ENCODE results near the gene GOLT1B. TPM values are rescaled to one million over a fixed set of nuclear protein-coding genes. Genes with fewer than 3 reads are reported as not detected.
A peak's percentile ranks its signal among the peaks of the same experiment; 100 is the strongest.

The GOLT1B gene
- total RNA-seq, 1 donor from 2014 or later = 90.3 TPM

GRCh38 chr12:21483531-21483930, 18.1 kb upstream of the GOLT1B start:
- Mint-ChIP-seq H3K9me3 (ENCODE audit: unreplicated experiment) (no peaks in the 10 kb centered on the region), H3K27me3 (ENCODE audit: low read depth, unreplicated experiment) (no peaks in the 10 kb centered on the region), H3K4me3 (ENCODE audit: unreplicated experiment) (no peak overlapping the region), H3K4me1 (ENCODE audit: low read depth, unreplicated experiment) (no peaks in the 10 kb centered on the region), H3K27ac (ENCODE audit: unreplicated experiment) (no peak overlapping the region), H3K36me3 (ENCODE audit: low read depth, unreplicated experiment) (peaks cover 3% of the 10 kb centered on the region)
- H3K4me3 ChIP-seq (ENCODE audit: insufficient read depth, low read depth, low read length) = no peak overlapping the region
- H3K27me3 ChIP-seq (ENCODE audit: insufficient read depth, low read length) = no peaks in the 10 kb centered on the region
- H3K4me2 ChIP-seq (ENCODE audit: low read length) = no peak overlapping the region
- no peak for TF ChIP-seq EZH2 (IDR thresholded peaks at IDR 0.05; ENCODE audit: insufficient read depth, low read length)
- no peaks in the 10 kb centered on the region for H3K4me1 ChIP-seq (ENCODE audit: insufficient read depth, low read length)
- no peak overlapping the region for H2AFZ ChIP-seq (ENCODE audit: low read depth, low read length)
- peaks cover 5% of the 10 kb centered on the region for H3K79me2 ChIP-seq (ENCODE audit: insufficient read depth, low read length)
- H3K27ac ChIP-seq (ENCODE audit: low read depth, low read length) = no peak overlapping the region
- FAIRE-seq (no peak), DNase-seq (ENCODE audit: low read depth) (no peak)
- H3K9me3 ChIP-seq (ENCODE audit: insufficient read depth, low read depth, low read length) = no peaks in the 10 kb centered on the region
- H4K20me1 ChIP-seq (ENCODE audit: insufficient read depth, low read length) = no peaks in the 10 kb centered on the region
- no peak overlapping the region for H3K9ac ChIP-seq (ENCODE audit: low read length)
- peaks cover 41% of the 10 kb centered on the region for H3K36me3 ChIP-seq (ENCODE audit: insufficient read depth, low read length)

GRCh38 chr12:21485998-21486397, 15.6 kb upstream of the GOLT1B start:
- FAIRE-seq (no peak), DNase-seq (ENCODE audit: low read depth) (no peak)
- H3K9me3 ChIP-seq (ENCODE audit: insufficient read depth, low read depth, low read length) = no peaks in the 10 kb centered on the region
- H3K4me3 ChIP-seq (ENCODE audit: insufficient read depth, low read depth, low read length) = no peak overlapping the region
- no peak overlapping the region for H2AFZ ChIP-seq (ENCODE audit: low read depth, low read length)
- no peak for TF ChIP-seq CTCF (IDR thresholded peaks at IDR 0.05; ENCODE audit: insufficient read depth, low read depth, low read length)
- TF ChIP-seq EZH2 (IDR thresholded peaks at IDR 0.05; ENCODE audit: insufficient read depth, low read length) = no peak
- no peak overlapping the region for H3K27ac ChIP-seq (ENCODE audit: low read depth, low read length)
- H3K27me3 ChIP-seq (ENCODE audit: insufficient read depth, low read length) = no peaks in the 10 kb centered on the region
- Mint-ChIP-seq H3K9me3 (ENCODE audit: unreplicated experiment) (no peaks in the 10 kb centered on the region), H3K4me3 (ENCODE audit: unreplicated experiment) (no peak overlapping the region), H3K36me3 (ENCODE audit: low read depth, unreplicated experiment) (peaks cover 3% of the 10 kb centered on the region), H3K4me1 (ENCODE audit: low read depth, unreplicated experiment) (no peaks in the 10 kb centered on the region), H3K27me3 (ENCODE audit: low read depth, unreplicated experiment) (no peaks in the 10 kb centered on the region), H3K27ac (ENCODE audit: unreplicated experiment) (no peak overlapping the region)
- H4K20me1 ChIP-seq (ENCODE audit: insufficient read depth, low read length) = no peaks in the 10 kb centered on the region
- H3K4me1 ChIP-seq (ENCODE audit: insufficient read depth, low read length) = no peaks in the 10 kb centered on the region
- H3K79me2 ChIP-seq (ENCODE audit: insufficient read depth, low read length) = peaks cover 5% of the 10 kb centered on the region
- no peak overlapping the region for H3K4me2 ChIP-seq (ENCODE audit: low read length)
- H3K9ac ChIP-seq (ENCODE audit: low read length) = no peak overlapping the region
- H3K36me3 ChIP-seq (ENCODE audit: insufficient read depth, low read length) = peaks cover 52% of the 10 kb centered on the region

- peaks cover 26% of the 10 kb centered on the region for H4K20me1 ChIP-seq (ENCODE audit: insufficient read depth, low read length)
- Mint-ChIP-seq H3K36me3 (ENCODE audit: low read depth, unreplicated experiment) (peaks cover 15% of the 10 kb centered on the region), H3K9me3 (ENCODE audit: unreplicated experiment) (no peaks in the 10 kb centered on the region), H3K4me1 (ENCODE audit: low read depth, unreplicated experiment) (peaks cover 19% of the 10 kb centered on the region), H3K27ac (ENCODE audit: unreplicated experiment) (no peak overlapping the region), H3K27me3 (ENCODE audit: low read depth, unreplicated experiment) (no peaks in the 10 kb centered on the region), H3K4me3 (ENCODE audit: unreplicated experiment) (no peak overlapping the region)
- no peak for FAIRE-seq
- H3K79me2 ChIP-seq (ENCODE audit: insufficient read depth, low read length) = peaks cover 84% of the 10 kb centered on the region
- H3K4me3 ChIP-seq (ENCODE audit: insufficient read depth, low read depth, low read length) = peak overlapping the region; percentile 92
- no peak for TF ChIP-seq CTCF (IDR thresholded peaks at IDR 0.05; ENCODE audit: insufficient read depth, low read depth, low read length)
- no peak for TF ChIP-seq EZH2 (IDR thresholded peaks at IDR 0.05; ENCODE audit: insufficient read depth, low read length)
- H3K9me3 ChIP-seq (ENCODE audit: insufficient read depth, low read depth, low read length) = no peaks in the 10 kb centered on the region
- H3K27ac ChIP-seq (ENCODE audit: low read depth, low read length) = no peak overlapping the region
- H3K4me1 ChIP-seq (ENCODE audit: insufficient read depth, low read length) = peaks cover 15% of the 10 kb centered on the region
- no peak for DNase-seq (ENCODE audit: low read depth)
- H3K27me3 ChIP-seq (ENCODE audit: insufficient read depth, low read length) = no peaks in the 10 kb centered on the region
- peaks cover 31% of the 10 kb centered on the region for H3K36me3 ChIP-seq (ENCODE audit: insufficient read depth, low read length)
- peak overlapping the region; percentile 9 for H3K9ac ChIP-seq (ENCODE audit: low read length)
- H3K4me2 ChIP-seq (ENCODE audit: low read length) = peak overlapping the region; percentile 97
- no peak overlapping the region for H2AFZ ChIP-seq (ENCODE audit: low read depth, low read length)
Measured at GRCh38 chr12:21499765-21500164, 1.8 kb upstream of the GOLT1B start.

Measured in astrocyte (in vitro differentiated cells and primary cell).